Measurements from ENCODE around the gene DUSP1. TPM values are rescaled to one million over a fixed set of nuclear protein-coding genes. Genes with fewer than 3 reads are reported as not detected.

The DUSP1 gene
- total and polyA plus RNA-seq, 2 of the 13 experiments (the other 11 are each of a cell fraction or from before 2014, with no cell fraction given) = 27.1 to 55.5 TPM

DNA sequence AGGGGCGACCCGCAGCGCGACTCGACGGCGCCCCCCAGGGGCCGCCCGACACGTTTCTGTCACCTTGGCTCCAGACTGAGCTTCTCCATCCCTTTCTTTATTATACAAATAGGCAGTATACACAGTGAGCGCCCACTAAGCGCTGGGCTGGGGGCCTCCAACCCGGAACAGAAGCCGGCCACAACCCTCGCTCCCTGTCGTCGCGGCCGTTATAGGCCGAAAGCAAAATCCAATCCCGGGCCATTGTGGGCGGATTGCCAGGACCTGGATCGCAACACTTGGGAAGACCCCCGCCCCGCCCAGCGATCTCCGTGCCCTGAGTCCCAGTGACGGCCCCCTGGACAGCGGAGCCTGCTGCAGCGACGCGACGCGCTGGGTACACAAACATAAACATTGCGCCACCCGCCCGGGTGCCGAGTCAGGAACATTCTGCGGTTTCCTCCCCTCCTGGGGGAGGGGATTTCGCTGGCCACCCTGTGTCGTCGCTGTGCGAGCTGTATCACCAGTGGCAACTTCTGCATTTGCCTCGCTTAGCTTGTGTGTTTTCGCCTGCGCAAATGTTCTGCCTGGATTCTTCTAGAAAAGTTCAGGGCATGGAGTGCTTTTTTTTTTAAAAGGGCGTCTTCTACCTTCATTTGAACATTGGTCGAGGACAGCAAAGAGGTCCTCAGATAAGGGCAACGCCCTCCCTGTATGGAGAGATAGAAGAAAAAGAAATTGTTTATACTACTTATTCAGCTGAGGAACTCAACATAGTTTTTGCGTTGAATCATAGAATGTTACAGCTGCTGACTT, 1.3 kb upstream of the DUSP1 start (continued):
- TF ChIP-seq, protein P1, sequence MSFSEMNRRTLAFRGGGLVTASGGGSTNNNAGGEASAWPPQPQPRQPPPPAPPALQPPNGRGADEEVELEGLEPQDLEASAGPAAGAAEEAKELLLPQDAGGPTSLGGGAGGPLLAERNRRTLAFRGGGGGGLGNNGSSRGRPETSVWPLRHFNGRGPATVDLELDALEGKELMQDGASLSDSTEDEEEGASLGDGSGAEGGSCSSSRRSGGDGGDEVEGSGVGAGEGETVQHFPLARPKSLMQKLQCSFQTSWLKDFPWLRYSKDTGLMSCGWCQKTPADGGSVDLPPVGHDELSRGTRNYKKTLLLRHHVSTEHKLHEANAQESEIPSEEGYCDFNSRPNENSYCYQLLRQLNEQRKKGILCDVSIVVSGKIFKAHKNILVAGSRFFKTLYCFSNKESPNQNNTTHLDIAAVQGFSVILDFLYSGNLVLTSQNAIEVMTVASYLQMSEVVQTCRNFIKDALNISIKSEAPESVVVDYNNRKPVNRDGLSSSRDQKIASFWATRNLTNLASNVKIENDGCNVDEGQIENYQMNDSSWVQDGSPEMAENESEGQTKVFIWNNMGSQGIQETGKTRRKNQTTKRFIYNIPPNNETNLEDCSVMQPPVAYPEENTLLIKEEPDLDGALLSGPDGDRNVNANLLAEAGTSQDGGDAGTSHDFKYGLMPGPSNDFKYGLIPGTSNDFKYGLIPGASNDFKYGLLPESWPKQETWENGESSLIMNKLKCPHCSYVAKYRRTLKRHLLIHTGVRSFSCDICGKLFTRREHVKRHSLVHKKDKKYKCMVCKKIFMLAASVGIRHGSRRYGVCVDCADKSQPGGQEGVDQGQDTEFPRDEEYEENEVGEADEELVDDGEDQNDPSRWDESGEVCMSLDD (CRISPR knock-in tag; IDR thresholded peaks at IDR 0.05; ENCODE audit: borderline replicate concordance) = peak; percentile 1; the same call in 1 of the 2 replicates
- TF ChIP-seq PITX1 (CRISPR knock-in tag; IDR thresholded peaks at IDR 0.05) (peak; percentile 86), YY1 (IDR thresholded peaks at IDR 0.05; ENCODE audit: insufficient read depth, insufficient replicate concordance, low read depth, low read length) (peak; percentile 40), MTA3 (CRISPR knock-in tag; IDR thresholded peaks at IDR 0.05) (no peak), CENPX (CRISPR knock-in tag; IDR thresholded peaks at IDR 0.05) (no peak), HOXA7 (CRISPR knock-in tag; IDR thresholded peaks at IDR 0.05) (no peak), HOXA5 (CRISPR knock-in tag; IDR thresholded peaks at IDR 0.05) (peak; percentile 98), PHB2 (IDR thresholded peaks at IDR 0.05; ENCODE audit: partially characterized antibody) (no peak), ZNF382 (CRISPR knock-in tag; IDR thresholded peaks at IDR 0.05; ENCODE audit: borderline replicate concordance) (no peak), NR2F2 (IDR thresholded peaks at IDR 0.05; ENCODE audit: borderline replicate concordance, low read depth) (no peak), ATF7-NPFF (CRISPR knock-in tag; IDR thresholded peaks at IDR 0.05; ENCODE audit: low read depth) (no peak), MBNL3 (CRISPR knock-in tag; conservative IDR thresholded peaks at IDR 0.05) (no peak), PHF21A (CRISPR knock-in tag; IDR thresholded peaks at IDR 0.05) (peak; percentile 89), RFXANK (CRISPR knock-in tag; IDR thresholded peaks at IDR 0.05) (peak; percentile 75; the same call in 1 of the 2 replicates), HNRNPUL1 (IDR thresholded peaks at IDR 0.05; ENCODE audit: low read depth, low read length) (no peak), ZNF589 (CRISPR knock-in tag; conservative IDR thresholded peaks at IDR 0.05) (peak; percentile 83; the same call in 1 of the 2 replicates), SCMH1 (CRISPR knock-in tag; IDR thresholded peaks at IDR 0.05; ENCODE audit: borderline replicate concordance) (no peak), CBFB (CRISPR knock-in tag; IDR thresholded peaks at IDR 0.05) (peak; percentile 100), HIVEP1 (CRISPR knock-in tag; IDR thresholded peaks at IDR 0.05) (peak; percentile 99), JUN (CRISPR knock-in tag; IDR thresholded peaks at IDR 0.05) (0 out of 2 replicates have a peak, but pooled peaks have one; percentile 71), NFYC (CRISPR knock-in tag; IDR thresholded peaks at IDR 0.05) (no peak; the same call in 1 of the 2 replicates), PRMT3 (CRISPR knock-in tag; IDR thresholded peaks at IDR 0.05; ENCODE audit: borderline replicate concordance, low read depth) (no peak), GABPB1 (CRISPR knock-in tag; IDR thresholded peaks at IDR 0.05) (peak; percentile 84), MBD4 (IDR thresholded peaks at IDR 0.05; ENCODE audit: borderline replicate concordance, low read length) (no peak)
- TF ChIP-seq, protein P2, sequence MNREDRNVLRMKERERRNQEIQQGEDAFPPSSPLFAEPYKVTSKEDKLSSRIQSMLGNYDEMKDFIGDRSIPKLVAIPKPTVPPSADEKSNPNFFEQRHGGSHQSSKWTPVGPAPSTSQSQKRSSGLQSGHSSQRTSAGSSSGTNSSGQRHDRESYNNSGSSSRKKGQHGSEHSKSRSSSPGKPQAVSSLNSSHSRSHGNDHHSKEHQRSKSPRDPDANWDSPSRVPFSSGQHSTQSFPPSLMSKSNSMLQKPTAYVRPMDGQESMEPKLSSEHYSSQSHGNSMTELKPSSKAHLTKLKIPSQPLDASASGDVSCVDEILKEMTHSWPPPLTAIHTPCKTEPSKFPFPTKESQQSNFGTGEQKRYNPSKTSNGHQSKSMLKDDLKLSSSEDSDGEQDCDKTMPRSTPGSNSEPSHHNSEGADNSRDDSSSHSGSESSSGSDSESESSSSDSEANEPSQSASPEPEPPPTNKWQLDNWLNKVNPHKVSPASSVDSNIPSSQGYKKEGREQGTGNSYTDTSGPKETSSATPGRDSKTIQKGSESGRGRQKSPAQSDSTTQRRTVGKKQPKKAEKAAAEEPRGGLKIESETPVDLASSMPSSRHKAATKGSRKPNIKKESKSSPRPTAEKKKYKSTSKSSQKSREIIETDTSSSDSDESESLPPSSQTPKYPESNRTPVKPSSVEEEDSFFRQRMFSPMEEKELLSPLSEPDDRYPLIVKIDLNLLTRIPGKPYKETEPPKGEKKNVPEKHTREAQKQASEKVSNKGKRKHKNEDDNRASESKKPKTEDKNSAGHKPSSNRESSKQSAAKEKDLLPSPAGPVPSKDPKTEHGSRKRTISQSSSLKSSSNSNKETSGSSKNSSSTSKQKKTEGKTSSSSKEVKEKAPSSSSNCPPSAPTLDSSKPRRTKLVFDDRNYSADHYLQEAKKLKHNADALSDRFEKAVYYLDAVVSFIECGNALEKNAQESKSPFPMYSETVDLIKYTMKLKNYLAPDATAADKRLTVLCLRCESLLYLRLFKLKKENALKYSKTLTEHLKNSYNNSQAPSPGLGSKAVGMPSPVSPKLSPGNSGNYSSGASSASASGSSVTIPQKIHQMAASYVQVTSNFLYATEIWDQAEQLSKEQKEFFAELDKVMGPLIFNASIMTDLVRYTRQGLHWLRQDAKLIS (CRISPR knock-in tag; IDR thresholded peaks at IDR 0.05) = no peak
